GM18519 (cell line): Measurements from ENCODE around the gene SLC7A4.

ENCODE experiments used
- ATAC-seq: cut with Tn5 transposase; IDR thresholded peaks from one replicate; pipeline ENCODE4 v1.9.1; 2021; ENCODE audit warnings: mild to moderate bottlenecking, moderate library complexity; ENCODE audit not compliant: unreplicated experiment, low FRiP score

SLC7A4 gene

DNA sequence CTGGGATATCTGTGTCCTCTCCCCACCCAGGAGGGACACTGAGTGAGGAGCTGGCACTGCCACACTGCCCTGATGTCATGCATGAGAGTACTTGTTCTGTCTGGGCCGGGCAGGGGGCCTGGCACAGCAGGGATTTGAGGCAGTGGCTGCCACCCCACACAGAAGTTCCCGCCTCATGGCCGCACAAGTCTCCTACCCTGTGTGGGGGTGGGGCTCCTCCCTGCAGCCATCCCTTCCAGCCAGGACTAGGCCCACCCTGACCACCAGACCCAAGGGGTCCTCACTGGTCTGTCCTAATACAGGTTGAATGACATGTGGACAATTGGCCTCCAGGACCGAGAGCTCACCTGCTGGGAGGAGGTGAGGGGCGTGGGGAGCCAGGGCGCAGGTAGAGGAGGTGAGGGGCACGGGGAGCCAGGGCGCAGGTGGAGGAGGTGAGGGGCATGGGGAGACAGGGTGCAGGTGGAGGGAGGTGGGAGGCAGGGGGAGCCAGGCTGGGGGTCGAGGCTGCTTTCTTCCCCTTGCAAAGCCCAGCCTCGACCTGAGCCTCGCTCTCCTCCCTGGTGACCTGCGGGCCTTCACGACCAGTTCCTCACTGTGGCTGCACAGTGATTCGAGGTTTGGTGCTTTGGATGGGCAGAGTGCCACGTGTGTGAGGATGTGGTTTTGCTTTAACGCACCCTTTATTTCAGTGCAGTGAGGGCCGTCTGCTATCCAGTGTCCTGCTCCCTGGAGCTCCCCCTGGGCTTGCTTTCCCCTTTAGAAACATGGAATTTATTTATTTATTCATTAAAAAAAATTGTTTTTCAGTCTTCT, 42.8 kb downstream of the SLC7A4 start:
- no peak for ATAC-seq

DNA sequence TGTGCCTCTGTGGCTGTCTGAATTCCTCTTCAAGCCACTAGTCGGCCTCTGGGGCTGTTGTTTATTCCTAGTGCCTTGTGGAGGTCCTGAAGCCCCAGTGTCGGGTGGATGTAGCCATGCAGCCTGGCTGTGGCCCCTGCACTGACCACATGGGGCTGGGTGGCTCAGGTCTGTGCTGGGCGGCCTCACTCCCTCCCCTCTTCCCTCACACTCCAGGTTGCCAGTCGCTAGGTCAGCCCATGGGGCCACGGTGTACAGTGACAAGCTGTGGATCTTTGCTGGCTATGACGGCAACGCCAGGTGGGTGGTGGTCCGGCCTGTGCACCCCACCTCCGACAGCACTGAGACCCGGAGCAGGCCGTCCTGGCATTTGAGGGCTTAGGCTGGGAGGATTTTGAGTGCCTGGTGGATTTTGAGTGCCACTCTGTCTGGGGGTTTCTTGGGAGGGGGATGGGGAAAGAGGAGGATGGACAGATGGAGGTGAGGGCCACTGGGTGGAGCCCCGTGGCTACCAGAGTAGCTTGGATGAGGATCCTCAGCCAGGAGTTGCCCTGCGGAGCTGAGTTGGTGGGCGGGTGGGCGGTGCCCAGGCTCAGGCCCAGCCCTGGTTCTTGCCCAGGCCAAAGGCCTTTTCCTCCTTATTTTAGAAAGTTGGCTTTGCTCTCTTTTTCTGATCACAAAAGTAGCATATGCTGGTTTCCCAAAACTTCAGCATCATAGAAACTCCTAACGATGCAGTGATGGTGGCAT, 43.6 kb downstream of the SLC7A4 start:
- no peak for ATAC-seq

DNA sequence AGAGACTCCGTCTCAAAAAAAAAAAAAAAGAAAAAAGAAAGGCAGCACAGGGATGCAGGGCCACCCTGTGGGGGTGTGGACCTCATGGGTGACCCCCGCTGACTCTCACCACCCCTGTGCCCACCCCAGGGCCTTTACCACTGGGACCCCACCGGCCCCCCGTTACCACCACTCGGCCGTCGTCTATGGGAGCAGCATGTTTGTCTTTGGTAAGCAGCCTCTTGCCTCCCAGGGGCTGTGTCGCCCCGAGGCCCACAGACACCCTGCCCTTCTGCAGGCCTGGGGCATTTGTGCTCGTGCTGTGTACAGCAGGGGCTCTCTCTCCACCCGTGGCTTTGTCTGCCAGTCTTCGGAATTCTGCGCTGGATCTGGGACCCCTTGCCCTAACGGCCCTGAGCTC, 45.0 kb downstream of the SLC7A4 start:
- no peak for ATAC-seq

- no peak for ATAC-seq
Measured at GRCh38 chr22:20986365-20986764, 46.0 kb downstream of the SLC7A4 start.

GRCh38 chr22:20985720-20986119, 46.6 kb downstream of the SLC7A4 start:
- no peak for ATAC-seq

- ATAC-seq, result no peak
Measured at GRCh38 chr22:20983081-20983771, 49.1 kb downstream of the SLC7A4 start.

DNA sequence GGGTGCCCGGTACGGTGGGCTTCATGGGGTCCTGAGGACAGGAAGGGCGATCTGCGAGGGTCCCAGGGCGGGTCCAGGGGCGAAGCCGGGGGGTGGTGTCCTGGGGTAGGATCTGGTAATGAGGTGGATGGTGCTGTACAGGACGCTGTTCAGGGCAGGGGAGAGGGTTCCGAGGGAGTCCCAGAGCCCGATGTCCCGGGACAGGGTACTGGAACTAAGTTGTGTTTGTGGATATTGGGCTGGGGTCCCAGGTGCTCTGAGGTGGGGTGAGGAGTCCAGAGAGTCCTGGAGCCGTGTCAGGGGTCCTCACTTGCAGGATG, 49.8 kb downstream of the SLC7A4 start:
- ATAC-seq, result no peak

- ATAC-seq, result peak; percentile 73
Measured at GRCh38 chr22:20981787-20982562, 50.4 kb downstream of the SLC7A4 start, which contains the start of gene LZTR1. TSS of gene LZTR1 (plus strand) at chr22:20982297. CDS start at chr22:20982372, 75 bp downstream.

DNA sequence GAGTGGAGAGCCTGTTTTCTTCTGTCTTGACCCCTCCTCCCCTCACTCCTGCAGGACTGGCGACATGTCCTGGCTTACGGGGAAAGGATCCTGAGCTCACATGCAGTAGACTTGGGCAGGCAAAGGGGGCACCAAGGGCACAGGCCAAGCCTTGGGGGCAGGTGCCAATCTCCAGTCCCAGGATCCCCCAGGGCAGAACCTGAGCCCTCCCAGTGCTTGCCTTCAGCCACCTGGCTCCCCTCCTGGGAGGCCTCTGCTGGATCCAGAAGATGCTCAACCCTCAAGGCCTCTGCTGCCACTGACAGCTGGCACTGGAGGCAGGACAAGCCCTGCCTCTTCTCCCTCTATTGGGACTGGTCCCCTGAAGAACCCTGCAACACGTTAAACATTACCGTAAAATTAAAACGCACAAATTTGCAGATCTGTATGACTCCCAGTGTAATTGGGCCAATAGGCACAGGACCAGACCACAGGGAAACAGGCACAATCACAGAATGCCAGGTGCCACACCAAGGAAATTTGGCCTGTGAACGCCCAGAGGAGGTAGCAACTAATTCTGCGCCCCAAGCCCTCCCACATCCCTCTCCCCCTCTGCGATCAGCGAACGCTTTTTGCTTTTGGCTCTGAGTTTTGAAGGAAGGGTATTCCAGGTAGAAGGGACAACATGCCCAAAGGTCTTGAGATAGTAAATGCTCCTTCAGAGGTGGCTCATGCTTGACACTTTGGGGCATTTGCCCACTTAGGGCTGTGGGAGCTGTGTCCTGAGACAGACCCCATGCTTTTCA, 51.2 kb downstream of the SLC7A4 start:
- no peak for ATAC-seq

DNA sequence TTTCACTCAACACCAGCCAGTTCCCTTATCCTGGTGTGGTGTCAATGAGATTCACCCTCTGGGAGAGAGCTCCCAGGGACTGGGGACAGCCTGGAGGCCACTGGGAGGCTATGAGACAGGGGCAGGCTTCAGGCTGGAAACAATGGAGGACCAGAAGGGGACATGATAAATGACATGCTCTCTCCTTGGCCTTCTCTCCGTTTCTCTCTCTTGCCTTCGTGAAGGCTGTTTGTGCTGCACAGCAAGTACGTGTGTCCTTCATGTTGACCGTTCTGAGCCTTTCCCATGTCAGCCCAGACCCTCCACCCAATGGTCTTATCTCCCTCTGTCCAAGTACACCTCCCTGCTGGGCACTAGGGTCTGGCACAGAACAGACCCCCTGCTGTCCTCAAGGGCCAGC, 51.8 kb downstream of the SLC7A4 start:
- no peak for ATAC-seq

GRCh38 chr22:20979940-20980453, 52.4 kb downstream of the SLC7A4 start:
- ATAC-seq, result no peak

DNA sequence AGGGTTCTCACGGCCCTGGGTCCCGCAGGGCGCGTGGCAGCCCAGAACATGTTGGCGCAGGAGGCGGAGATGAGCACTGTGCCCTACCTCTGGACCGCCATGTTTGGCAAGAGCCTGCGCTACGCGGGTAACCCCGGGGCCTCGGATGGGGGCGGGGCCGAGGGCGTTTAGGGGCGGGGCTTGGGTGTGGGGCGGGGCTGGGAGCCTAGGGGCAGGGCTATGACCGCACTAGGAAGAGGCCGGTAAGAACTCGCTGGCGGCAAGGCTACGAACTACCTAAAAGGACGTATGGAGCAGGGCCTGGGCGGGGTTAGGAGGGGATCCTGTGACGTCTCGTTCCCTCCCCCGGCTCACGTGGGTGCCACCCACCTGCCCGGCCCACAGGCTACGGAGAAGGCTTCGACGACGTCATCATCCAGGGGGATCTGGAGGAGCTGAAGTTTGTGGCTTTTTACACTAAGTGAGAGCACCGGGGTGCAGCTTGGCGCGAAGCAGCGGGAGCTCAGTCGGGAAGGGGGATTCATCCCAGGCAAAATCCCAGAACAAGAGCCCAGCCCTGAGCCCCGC, 53.0 kb downstream of the SLC7A4 start:
- ATAC-seq, result no peak
